LNCAP (cell line): ENCODE data around the gene TAF12.
A peak's percentile ranks its signal among the peaks of the same experiment; 100 is the strongest.

Experiments
- CTCF ChIP-seq: fragments of 450-650 bp; IDR thresholded peaks from 2 replicates; pipeline ENCODE4 v1.5.1; 2017; ENCODE audit warnings: mild to moderate bottlenecking

TAF12 gene, protein sequence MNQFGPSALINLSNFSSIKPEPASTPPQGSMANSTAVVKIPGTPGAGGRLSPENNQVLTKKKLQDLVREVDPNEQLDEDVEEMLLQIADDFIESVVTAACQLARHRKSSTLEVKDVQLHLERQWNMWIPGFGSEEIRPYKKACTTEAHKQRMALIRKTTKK

GRCh38 chr1:28642847-28643635 is at the start of gene TAF12:
Gene TAF12, minus strand, starts transcription at chr1:28643067. Its CDS starts 20,986 bp downstream, at chr1:28622081.
- TF ChIP-seq CTCF, result peak; percentile 42; the same call in 1 of the 2 replicates

DNA sequence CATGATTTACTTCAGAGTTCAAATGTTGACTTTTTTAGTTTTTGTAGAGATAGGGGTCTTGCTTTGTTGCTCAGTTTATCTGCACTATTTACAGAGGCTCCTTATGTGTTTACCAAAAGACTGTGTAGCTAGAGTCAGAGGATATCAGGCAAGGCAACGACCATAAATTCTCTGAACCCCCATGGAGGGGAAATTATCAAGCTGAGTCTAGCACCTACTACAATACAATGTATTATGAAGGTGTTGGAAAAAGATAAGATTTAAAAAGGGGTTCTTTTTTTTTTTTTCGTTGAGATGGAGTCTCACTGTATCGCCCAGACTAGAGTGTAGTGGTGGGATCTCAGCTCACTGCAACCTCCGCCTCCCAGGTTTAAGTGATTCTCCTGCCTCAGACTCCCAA is 42.1 kb upstream of the TAF12 start:
- no peak for TF ChIP-seq CTCF

- no peak for TF ChIP-seq CTCF
These were observed 40.0 kb upstream of the TAF12 start for GRCh38 chr1:28682840-28683239.

- no peak for TF ChIP-seq CTCF
These were observed 37.3 kb upstream of the TAF12 start for GRCh38 chr1:28680151-28680550.

DNA sequence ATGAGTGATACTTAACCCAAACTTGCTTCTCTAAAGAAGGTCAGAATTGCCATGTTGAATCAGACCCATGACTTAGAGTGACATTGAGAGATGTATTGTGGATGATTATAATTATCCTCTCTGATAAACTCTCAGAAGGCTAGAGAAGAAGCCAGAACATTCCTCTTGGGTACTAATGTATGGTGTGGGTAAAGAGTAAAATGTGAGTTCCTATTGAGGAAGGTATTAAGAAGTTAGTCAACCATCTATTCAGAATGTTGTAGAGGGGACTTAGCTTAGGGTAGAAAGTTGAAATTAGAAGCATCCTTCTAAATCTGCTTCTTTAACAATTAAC is 33.0 kb upstream of the TAF12 start:
- no peak for TF ChIP-seq CTCF

DNA sequence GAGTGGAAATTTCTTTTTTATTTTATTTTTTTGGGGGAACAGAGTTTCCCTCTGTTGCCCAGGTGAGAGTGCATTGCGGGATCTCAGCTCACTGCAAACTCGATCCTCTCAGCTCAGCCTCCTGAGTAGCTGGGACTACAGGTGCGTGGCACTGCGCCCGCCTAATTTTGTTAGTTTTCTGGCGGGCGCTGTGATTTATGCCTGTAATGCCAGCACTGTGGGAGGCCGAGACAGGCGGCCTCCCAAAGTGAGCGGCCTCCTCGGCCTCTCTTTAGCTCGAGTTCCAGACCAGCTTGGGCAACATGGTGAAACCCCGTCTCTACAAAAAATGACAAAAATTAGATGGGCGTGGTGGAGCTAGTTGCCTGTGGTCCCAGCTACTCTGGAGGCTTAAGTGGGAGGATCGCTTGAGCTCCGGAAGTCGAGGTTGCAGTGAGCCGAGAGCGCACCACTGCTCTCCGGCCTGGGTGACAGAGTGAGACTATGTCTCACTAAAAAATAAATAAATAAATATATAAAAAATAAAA is 28.4 kb upstream of the TAF12 start:
- TF ChIP-seq CTCF, result no peak

GRCh38 chr1:28668956-28669723 is 26.3 kb upstream of the TAF12 start:
- TF ChIP-seq CTCF, result no peak
